CD14-positive monocyte (primary cell): ENCODE measurements around the gene DOCK4. TPM values are rescaled to one million over a fixed set of nuclear protein-coding genes. Genes with fewer than 3 reads are reported as not detected.

Experiments
- DNase-seq, 3 donors: peaks; one replicate each; pipeline ENCODE4 v3.0.0-alpha.2; 2011 to 2022
- H2AFZ ChIP-seq: 2 replicates; pipeline ENCODE4 v1.6.0; 2012; ENCODE audit warnings: mild to moderate bottlenecking, low read depth, low read length, inconsistent platforms; ENCODE audit not compliant: insufficient read depth, poor library complexity, severe bottlenecking
- H3K27ac ChIP-seq, 2 donors: 1 replicate in 1 of 2; 2 replicates in 1 of 2; pipeline ENCODE4 v1.5.1; 2012 to 2013; ENCODE audit warnings: low read length in 2 of 2, control low read depth in 1 of 2, inconsistent platforms in 1 of 2, low read depth in 1 of 2, mild to moderate bottlenecking in 1 of 2
- H3K27me3 ChIP-seq, 2 donors: one replicate each; pipeline versions ENCODE4 v1.6.0 to v1.6.1; 2011 to 2013; ENCODE audit warnings: low read length in 2 of 2; ENCODE audit not compliant: control insufficient read depth in 2 of 2, insufficient read depth in 2 of 2
- H3K36me3 ChIP-seq, 2 donors: replicated peaks in 1 of 2; 1 replicate in 1 of 2; 2 replicates in 1 of 2; pipeline versions ENCODE4 v1.5.1 to v1.6.1; 2012 to 2013; ENCODE audit warnings: low read length in 2 of 2, control low read depth in 1 of 2, inconsistent platforms in 1 of 2, mild to moderate bottlenecking in 1 of 2; ENCODE audit not compliant: insufficient read depth in 2 of 2, control insufficient read depth in 1 of 2
- H3K4me1 ChIP-seq, 2 donors: 1 replicate in 1 of 2; 2 replicates in 1 of 2; pipeline versions ENCODE4 v1.5.1 to v1.6.1; 2012 to 2013; ENCODE audit warnings: low read length in 2 of 2, control low read depth in 1 of 2, inconsistent platforms in 1 of 2, mild to moderate bottlenecking in 1 of 2, moderate library complexity in 1 of 2; ENCODE audit not compliant: insufficient read depth in 2 of 2, control insufficient read depth in 1 of 2
- H3K4me2 ChIP-seq: replicated peaks from 2 replicates; pipeline ENCODE3; 2012; ENCODE audit warnings: low read length, moderate library complexity, mild to moderate bottlenecking; ENCODE audit not compliant: poor library complexity, severe bottlenecking; ENCODE audit errors: extremely low read depth
- H3K4me3 ChIP-seq, 3 experiments: fragments of 200-600 bp in 1 of 3; sonication (generic) in 1 of 3; replicated peaks in 1 of 3; 1 replicate in 2 of 3; 2 replicates in 1 of 3; pipeline ENCODE4 v1.5.1; 2011 to 2013; ENCODE audit warnings: low read length in 3 of 3, mild to moderate bottlenecking in 3 of 3, control low read depth in 2 of 3, low read depth in 2 of 3, inconsistent platforms in 1 of 3, moderate library complexity in 1 of 3
- H3K79me2 ChIP-seq: 2 replicates; pipeline ENCODE4 v1.6.0; 2012; ENCODE audit warnings: mild to moderate bottlenecking, control low read depth, inconsistent platforms, low read length, moderate library complexity; ENCODE audit not compliant: insufficient read depth
- H3K9ac ChIP-seq: 2 replicates; pipeline ENCODE4 v1.6.0; 2017; ENCODE audit warnings: low read length, mild to moderate bottlenecking; ENCODE audit not compliant: insufficient read depth, poor library complexity, severe bottlenecking
- H3K9me3 ChIP-seq, 2 donors: replicated peaks in 1 of 2; 1 replicate in 1 of 2; 2 replicates in 1 of 2; pipeline versions ENCODE4 v1.5.1 to v1.6.1; 2012 to 2013; ENCODE audit warnings: low read length in 2 of 2, control low read depth in 1 of 2; ENCODE audit not compliant: control insufficient read depth in 1 of 2, insufficient read depth in 1 of 2
- H4K20me1 ChIP-seq: 2 replicates; pipeline ENCODE4 v1.6.0; 2012; ENCODE audit warnings: mild to moderate bottlenecking, low read length, control low read depth, moderate library complexity; ENCODE audit not compliant: insufficient read depth
- H3K27ac Mint-ChIP-seq, 7 donors: one replicate each; pipeline ENCODE4 v1.8.0; 2020; ENCODE audit warnings: mild to moderate bottlenecking in 7 of 7, mixed read lengths in 7 of 7, moderate library complexity in 6 of 7, inconsistent platforms in 2 of 7
- H3K27me3 Mint-ChIP-seq, 3 donors: one replicate each; pipeline ENCODE4 v1.8.0; 2021 to 2022; ENCODE audit warnings: low read depth in 3 of 3, mild to moderate bottlenecking in 3 of 3, mixed read lengths in 3 of 3, moderate library complexity in 3 of 3, inconsistent platforms in 1 of 3
- H3K36me3 Mint-ChIP-seq, 2 donors: one replicate each; pipeline ENCODE4 v1.8.0; 2020; ENCODE audit warnings: mixed read lengths in 2 of 2, inconsistent platforms in 1 of 2, mild to moderate bottlenecking in 1 of 2
- H3K4me1 Mint-ChIP-seq: one replicate; pipeline ENCODE4 v1.8.0; 2020; ENCODE audit warnings: mild to moderate bottlenecking, mixed read lengths
- H3K4me3 Mint-ChIP-seq, 2 donors: one replicate each; pipeline ENCODE4 v1.8.0; 2020; ENCODE audit warnings: mild to moderate bottlenecking in 2 of 2, mixed read lengths in 2 of 2, moderate library complexity in 1 of 2
- H3K9me3 Mint-ChIP-seq, 7 donors: one replicate each; pipeline ENCODE4 v1.8.0; 2020 to 2022; ENCODE audit warnings: mixed read lengths in 7 of 7, mild to moderate bottlenecking in 6 of 7, moderate library complexity in 6 of 7, inconsistent platforms in 2 of 7
- WGBS: methylation state at CpG from one replicate; pipeline ENCODE4 v1.1.5; 2013; ENCODE audit warnings: missing lambda C conversion rate; ENCODE audit not compliant: insufficient coverage; 5-methylcytosine and 5-hydroxymethylcytosine counted together
- intact Hi-C, 2 donors: fragments of 100-400 bp; cut with micrococcal nuclease; formaldehyde crosslinking; loops; one replicate each; pipeline versions ENCODE4 v1.15.0 to v1.15.1; 2023
- polyA plus RNA-seq, 3 donors: library from polyadenylated mRNA; depleted of rRNA in 1 of 3; unstranded in 2 of 3; stranded (reverse) in 1 of 3; fragments of 300-500 nt in 2 of 3; fragments of >200 nt in 1 of 3; fragmentation: Illumina TruSeq in 2 of 3; gene quantifications; 1 replicate in 2 of 3; 2 replicates in 1 of 3; pipeline ENCODE4 v1.2.3, GENCODE V29; 2012 to 2021
- TF ChIP-seq, protein P1 (sequence below): fragments of 200-600 bp; IDR thresholded peaks from one replicate; pipeline ENCODE4 v1.8.0; 2022; ENCODE audit warnings: antibody characterized with exemption, mild to moderate bottlenecking

The DOCK4 gene
- polyA plus RNA-seq, 3 donors: 1.3 to 5.0 (median 2.7) TPM

DNA sequence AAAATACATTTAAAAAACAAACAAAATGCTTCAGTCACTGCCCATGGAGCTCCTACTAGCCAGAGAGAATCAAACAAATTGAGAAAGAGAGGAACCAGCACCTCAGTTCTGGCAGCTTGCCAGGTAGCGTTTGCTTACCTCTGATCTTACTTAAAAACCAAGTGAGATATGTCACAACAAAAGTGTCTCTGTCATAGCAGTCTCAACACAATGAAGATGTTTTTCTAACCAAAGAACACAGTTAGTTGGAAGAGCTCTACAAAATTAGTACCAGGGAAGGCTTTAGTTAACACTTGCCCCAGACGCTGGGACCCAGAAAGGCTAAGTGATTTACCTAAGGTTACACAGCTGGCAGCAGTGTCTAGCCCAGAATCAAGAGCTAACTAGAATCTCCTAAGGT lies 3.4 kb downstream of the DOCK4 start:
- DNase-seq: peak; percentile 36 to 72 (median 41)
- H4K20me1 ChIP-seq: peaks cover 13% of the 10 kb centered on the region
- no peaks in the 10 kb centered on the region for H3K36me3 ChIP-seq
- Mint-ChIP-seq H3K4me1 (peaks cover 37% of the 10 kb centered on the region), H3K9me3 (peaks cover 0 to 6% (median 0%) of the 10 kb centered on the region in 7 donors), H3K27me3 (peaks cover 18 to 28% (median 24%) of the 10 kb centered on the region in 3 donors), H3K27ac (peak overlapping the region in 1 of 7 donors; percentile 35), H3K36me3 (peaks cover 0 to 9% of the 10 kb centered on the region in 2 donors), H3K4me3 (peak overlapping the region in 1 of 2 donors; percentile 62)
- peaks cover 22 to 29% of the 10 kb centered on the region in 2 donors for H3K27me3 ChIP-seq
- no peaks in the 10 kb centered on the region for H3K9me3 ChIP-seq
- no peak overlapping the region for H3K27ac ChIP-seq
- H2AFZ ChIP-seq: no peak overlapping the region
- TF ChIP-seq, protein P1, sequence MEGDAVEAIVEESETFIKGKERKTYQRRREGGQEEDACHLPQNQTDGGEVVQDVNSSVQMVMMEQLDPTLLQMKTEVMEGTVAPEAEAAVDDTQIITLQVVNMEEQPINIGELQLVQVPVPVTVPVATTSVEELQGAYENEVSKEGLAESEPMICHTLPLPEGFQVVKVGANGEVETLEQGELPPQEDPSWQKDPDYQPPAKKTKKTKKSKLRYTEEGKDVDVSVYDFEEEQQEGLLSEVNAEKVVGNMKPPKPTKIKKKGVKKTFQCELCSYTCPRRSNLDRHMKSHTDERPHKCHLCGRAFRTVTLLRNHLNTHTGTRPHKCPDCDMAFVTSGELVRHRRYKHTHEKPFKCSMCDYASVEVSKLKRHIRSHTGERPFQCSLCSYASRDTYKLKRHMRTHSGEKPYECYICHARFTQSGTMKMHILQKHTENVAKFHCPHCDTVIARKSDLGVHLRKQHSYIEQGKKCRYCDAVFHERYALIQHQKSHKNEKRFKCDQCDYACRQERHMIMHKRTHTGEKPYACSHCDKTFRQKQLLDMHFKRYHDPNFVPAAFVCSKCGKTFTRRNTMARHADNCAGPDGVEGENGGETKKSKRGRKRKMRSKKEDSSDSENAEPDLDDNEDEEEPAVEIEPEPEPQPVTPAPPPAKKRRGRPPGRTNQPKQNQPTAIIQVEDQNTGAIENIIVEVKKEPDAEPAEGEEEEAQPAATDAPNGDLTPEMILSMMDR: no peak
- H3K4me1 ChIP-seq: peaks cover 23 to 31% of the 10 kb centered on the region in 2 donors
- no peak overlapping the region for H3K9ac ChIP-seq
- H3K4me2 ChIP-seq: no peak overlapping the region
- H3K79me2 ChIP-seq: peaks cover 13% of the 10 kb centered on the region
- intact Hi-C loops: loop anchor here (10.0 kb wide), 2 partner anchors 218 to 252 kb away; partner anchors contain the start of gene IFRD1 (in 1 of the 2)
- no CpG with 5 or more reads among the region's 2 CpGs for whole genome bisulfite sequencing
- H3K4me3 ChIP-seq: no peak overlapping the region

DNA sequence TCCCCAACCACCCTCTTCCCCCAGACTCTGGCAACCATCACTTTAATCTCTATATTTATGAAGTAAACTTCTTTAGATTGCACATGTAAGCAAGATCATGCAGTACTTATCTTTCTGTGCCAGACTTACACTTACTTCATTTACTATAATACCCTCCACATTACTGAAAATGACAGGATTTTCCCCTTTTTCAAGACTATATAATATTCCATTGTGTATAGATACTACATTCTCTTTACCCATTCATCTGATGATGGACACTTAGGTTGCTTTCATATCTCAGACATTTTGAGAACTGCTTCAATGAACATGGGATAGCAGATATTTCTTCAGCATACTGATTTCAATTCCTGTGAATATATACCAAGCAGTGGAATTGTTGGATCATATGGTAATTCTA lies 4.4 kb downstream of the DOCK4 start:
- peaks cover 3% of the 10 kb centered on the region for H3K79me2 ChIP-seq
- no peak overlapping the region for H3K4me2 ChIP-seq
- H3K36me3 ChIP-seq: no peaks in the 10 kb centered on the region
- intact Hi-C loops: loop anchor here (10.0 kb wide), 2 partner anchors 217 to 253 kb away; partner anchors contain the start of gene IFRD1 (in 1 of the 2)
- Mint-ChIP-seq H3K36me3 (peaks cover 0 to 9% of the 10 kb centered on the region in 2 donors), H3K4me3 (no peak overlapping the region), H3K27me3 (peaks cover 18 to 28% (median 24%) of the 10 kb centered on the region in 3 donors), H3K9me3 (peaks cover 0 to 6% (median 0%) of the 10 kb centered on the region in 7 donors), H3K4me1 (peaks cover 28% of the 10 kb centered on the region), H3K27ac (no peak overlapping the region)
- no peak overlapping the region for H3K9ac ChIP-seq
- H3K27ac ChIP-seq: no peak overlapping the region
- peaks cover 16 to 22% of the 10 kb centered on the region in 2 donors for H3K4me1 ChIP-seq
- H2AFZ ChIP-seq: no peak overlapping the region
- no peak overlapping the region for H3K4me3 ChIP-seq
- DNase-seq: no peak
- peaks cover 22 to 29% of the 10 kb centered on the region in 2 donors for H3K27me3 ChIP-seq
- H3K9me3 ChIP-seq: no peaks in the 10 kb centered on the region
- H4K20me1 ChIP-seq: peaks cover 13% of the 10 kb centered on the region
- TF ChIP-seq, protein P1: no peak
